Cardiac muscle cell (in vitro differentiated cells and primary cell): ENCODE measurements around the gene PDZRN4. TPM values are rescaled to one million over a fixed set of nuclear protein-coding genes. Genes with fewer than 3 reads are reported as not detected.

Experiments
- DNase-seq, 2 donors: peaks; one replicate each; pipeline versions ENCODE4 v3.0.0 to v3.0.0-alpha.2; 2010 to 2017; ENCODE audit warnings: low read depth in 1 of 2, low spot score in 1 of 2
- H3K27ac ChIP-seq: fragments of 200-600 bp; sonication (generic); 2 replicates; pipeline ENCODE4 v1.5.1; 2016
- H3K27me3 ChIP-seq: fragments of 200-600 bp; sonication (generic); 2 replicates; pipeline ENCODE4 v1.6.0; 2016; ENCODE audit warnings: control low read depth
- H3K36me3 ChIP-seq: fragments of 200-600 bp; sonication (generic); 2 replicates; pipeline ENCODE4 v1.5.1; 2016; ENCODE audit warnings: control low read depth
- H3K4me1 ChIP-seq: fragments of 200-600 bp; sonication (generic); 2 replicates; pipeline ENCODE4 v1.8.1; 2017; ENCODE audit warnings: low read depth, mild to moderate bottlenecking, mixed run types
- H3K4me3 ChIP-seq: fragments of 200-600 bp; sonication (generic); 2 replicates; pipeline ENCODE4 v1.5.1; 2016; ENCODE audit warnings: mild to moderate bottlenecking
- H3K9me3 ChIP-seq: fragments of 200-600 bp; sonication (generic); 2 replicates; pipeline ENCODE4 v1.5.1; 2017; ENCODE audit warnings: low read depth, mild to moderate bottlenecking, control low read depth
- polyA plus RNA-seq: library from polyadenylated mRNA; unstranded; fragments of >200 nt; fragmentation: Nextera tagmentation; extraction: Ambion mirVana; gene quantifications from 2 replicates; pipeline ENCODE4 v1.2.1, GENCODE V29; 2016
- total RNA-seq: library from RNA; depleted of rRNA; stranded (reverse); fragments of >200 nt; gene quantifications from 2 replicates; pipeline ENCODE4 v1.2.3, GENCODE V29; 2016
- TF ChIP-seq, protein P1 (sequence below): IDR thresholded peaks from 2 replicates; pipeline ENCODE4 v1.5.1; 2012; ENCODE audit warnings: low read depth, mild to moderate bottlenecking, low read length

The PDZRN4 gene
- total and polyA plus RNA-seq, 2 experiments from 2014 or later, result 2.9 to 5.0 TPM

DNA sequence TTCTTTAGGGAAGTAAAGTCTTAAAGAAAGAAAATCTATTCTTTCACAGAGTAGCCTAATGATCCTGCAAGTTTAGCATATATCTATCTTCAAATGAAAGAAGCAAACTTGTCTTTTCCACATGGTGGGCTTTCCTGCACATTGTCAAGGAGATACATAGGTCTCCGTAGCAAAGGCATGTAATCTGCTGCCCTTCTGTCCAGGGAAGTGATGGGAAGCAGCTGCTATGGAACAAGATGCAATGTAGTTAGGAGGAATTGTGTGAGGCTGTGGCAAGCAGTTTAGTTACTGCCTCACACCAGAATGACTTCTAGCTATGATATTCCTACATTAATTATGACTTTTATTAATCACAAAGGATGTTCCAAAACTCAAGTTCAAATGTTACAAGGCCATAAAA, 174.4 kb downstream of the PDZRN4 start:
- Histone ChIP-seq H3K27me3 (no peaks in the 10 kb centered on the region), H3K27ac (no peak overlapping the region), H3K9me3 (no peaks in the 10 kb centered on the region), H3K4me1 (peaks cover 29% of the 10 kb centered on the region), H3K36me3 (no peaks in the 10 kb centered on the region), H3K4me3 (no peak overlapping the region)
- TF ChIP-seq, protein P1, sequence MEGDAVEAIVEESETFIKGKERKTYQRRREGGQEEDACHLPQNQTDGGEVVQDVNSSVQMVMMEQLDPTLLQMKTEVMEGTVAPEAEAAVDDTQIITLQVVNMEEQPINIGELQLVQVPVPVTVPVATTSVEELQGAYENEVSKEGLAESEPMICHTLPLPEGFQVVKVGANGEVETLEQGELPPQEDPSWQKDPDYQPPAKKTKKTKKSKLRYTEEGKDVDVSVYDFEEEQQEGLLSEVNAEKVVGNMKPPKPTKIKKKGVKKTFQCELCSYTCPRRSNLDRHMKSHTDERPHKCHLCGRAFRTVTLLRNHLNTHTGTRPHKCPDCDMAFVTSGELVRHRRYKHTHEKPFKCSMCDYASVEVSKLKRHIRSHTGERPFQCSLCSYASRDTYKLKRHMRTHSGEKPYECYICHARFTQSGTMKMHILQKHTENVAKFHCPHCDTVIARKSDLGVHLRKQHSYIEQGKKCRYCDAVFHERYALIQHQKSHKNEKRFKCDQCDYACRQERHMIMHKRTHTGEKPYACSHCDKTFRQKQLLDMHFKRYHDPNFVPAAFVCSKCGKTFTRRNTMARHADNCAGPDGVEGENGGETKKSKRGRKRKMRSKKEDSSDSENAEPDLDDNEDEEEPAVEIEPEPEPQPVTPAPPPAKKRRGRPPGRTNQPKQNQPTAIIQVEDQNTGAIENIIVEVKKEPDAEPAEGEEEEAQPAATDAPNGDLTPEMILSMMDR, result no peak
- DNase-seq, result peak in 1 of 2 donors; percentile 29

DNA sequence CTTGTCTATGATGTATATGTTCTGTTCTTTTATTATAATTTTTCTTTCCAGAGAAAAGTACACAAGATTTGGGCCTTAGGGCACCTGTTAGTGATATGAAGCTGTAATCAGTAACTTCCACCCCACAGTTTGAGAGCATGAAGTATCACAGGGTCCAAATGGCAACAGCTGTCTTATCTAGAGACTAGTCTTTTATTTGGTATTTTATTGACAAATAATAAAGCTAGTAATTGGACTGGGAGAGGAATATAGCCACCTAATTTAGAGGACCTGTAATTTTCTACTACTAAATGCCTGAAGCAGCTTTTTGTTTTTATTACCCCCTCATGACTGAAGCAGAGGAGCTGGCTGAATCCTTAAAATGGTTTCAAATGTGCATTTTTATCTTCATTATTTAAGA, 174.8 kb downstream of the PDZRN4 start:
- Histone ChIP-seq H3K27ac (no peak overlapping the region), H3K9me3 (no peaks in the 10 kb centered on the region), H3K27me3 (no peaks in the 10 kb centered on the region), H3K4me3 (no peak overlapping the region), H3K4me1 (peaks cover 29% of the 10 kb centered on the region), H3K36me3 (no peaks in the 10 kb centered on the region)
- TF ChIP-seq, protein P1, result no peak
- no peak for DNase-seq

DNA sequence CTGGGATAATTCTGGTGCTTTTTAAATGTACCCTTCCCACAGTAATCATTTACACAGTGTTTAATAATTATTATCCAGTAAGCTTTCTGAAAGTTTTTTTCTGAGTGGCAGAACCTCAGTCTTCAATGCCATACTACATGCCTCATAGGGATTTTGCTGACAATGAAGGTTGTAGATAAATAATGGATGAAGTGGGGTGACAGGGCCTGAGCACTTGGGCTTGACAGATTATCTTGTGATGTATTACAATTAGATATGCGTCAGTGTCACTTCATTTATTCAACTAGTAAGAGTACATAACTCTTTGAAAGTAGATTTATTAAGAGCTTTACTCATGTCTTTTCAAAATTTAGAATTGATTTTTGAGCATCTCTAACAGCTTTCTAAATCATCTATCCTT, 176.1 kb downstream of the PDZRN4 start:
- TF ChIP-seq, protein P1, result no peak
- no peaks in the 10 kb centered on the region for H3K27me3 ChIP-seq
- H3K27ac ChIP-seq, result no peak overlapping the region
- peaks cover 29% of the 10 kb centered on the region for H3K4me1 ChIP-seq
- DNase-seq, result no peak
- H3K36me3 ChIP-seq, result no peaks in the 10 kb centered on the region
- no peak overlapping the region for H3K4me3 ChIP-seq
- H3K9me3 ChIP-seq, result no peaks in the 10 kb centered on the region

DNA sequence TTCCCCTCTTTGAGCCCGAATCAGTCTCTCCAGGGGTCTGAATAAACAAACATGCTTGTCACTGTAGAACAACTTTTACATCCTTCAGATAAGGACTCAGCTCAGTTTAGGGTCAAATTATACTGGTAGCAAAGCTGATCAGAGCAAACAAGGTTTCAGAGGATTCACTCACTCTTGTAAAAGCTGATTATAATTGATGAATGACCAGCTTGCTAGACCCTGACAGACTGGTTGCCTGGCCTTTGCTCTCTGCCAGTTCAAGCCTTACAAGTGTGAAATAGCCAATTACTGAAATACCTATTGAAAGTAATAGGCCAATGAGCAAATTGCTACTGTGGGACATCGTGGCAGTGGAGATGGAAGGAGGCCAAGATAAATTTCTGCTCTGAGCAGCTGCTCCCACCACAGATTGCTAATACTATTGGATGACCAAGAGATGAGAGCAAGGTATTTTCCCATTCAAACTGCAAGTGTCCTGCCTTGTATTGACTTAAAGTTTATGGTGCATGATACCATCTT, 177.6 kb downstream of the PDZRN4 start:
- Histone ChIP-seq H3K9me3 (no peaks in the 10 kb centered on the region), H3K27me3 (no peaks in the 10 kb centered on the region), H3K4me1 (peaks cover 29% of the 10 kb centered on the region), H3K27ac (no peak overlapping the region), H3K36me3 (no peaks in the 10 kb centered on the region), H3K4me3 (no peak overlapping the region)
- no peak for DNase-seq
- TF ChIP-seq, protein P1, result no peak

DNA sequence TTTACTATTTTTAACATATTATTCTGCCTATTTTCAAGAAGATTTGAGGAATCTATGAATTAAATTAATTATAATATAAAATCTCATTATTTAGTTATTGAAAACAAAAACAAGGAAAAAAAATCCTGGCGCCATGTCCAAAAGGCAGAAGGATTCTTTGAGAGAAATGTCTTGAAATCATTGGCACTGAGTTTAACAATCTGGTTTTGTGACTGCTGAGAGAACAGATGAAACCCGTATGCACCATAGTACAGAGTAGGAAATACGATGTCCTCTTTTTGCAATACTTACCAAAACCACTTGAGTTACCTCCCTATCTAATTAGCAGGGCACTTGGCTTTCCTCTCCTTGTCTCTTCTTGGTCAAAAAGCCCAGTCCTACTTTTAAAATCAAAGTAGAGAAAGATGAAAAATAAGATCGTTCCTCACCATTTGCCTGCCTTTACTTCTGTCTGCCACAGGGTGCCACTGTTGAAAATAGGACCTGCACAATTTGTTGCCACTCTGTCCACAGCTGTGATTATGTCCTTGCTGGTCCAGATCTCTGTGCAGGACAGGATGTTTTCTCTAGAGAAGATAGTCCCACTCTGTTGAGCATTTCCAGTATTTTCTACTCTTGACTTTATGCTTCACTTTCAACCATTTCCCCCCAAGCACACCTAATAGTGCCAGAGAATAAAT, 179.7 kb downstream of the PDZRN4 start:
- TF ChIP-seq, protein P1, result peak; percentile 15
- Histone ChIP-seq H3K27ac (no peak overlapping the region), H3K4me1 (peaks cover 21% of the 10 kb centered on the region), H3K4me3 (no peak overlapping the region), H3K36me3 (no peaks in the 10 kb centered on the region), H3K9me3 (no peaks in the 10 kb centered on the region), H3K27me3 (no peaks in the 10 kb centered on the region)
- DNase-seq, result peak in 1 of 2 donors; percentile 3
